GM21786 (cell line): Measurements from ENCODE around the gene SPDYE6.
"Not testable (repeated sequence)": the region's sequence is repeated elsewhere in the genome, so short reads cannot be mapped to it uniquely, and the experiment has no call there.

Experiments used
- ATAC-seq: cut with Tn5 transposase; IDR thresholded peaks from one replicate; pipeline ENCODE4 v1.9.1; 2021; ENCODE audit not compliant: unreplicated experiment

The SPDYE6 gene

GRCh38 chr7:102318482-102318971, 37.7 kb downstream of the SPDYE6 start:
- ATAC-seq, result no peak

GRCh38 chr7:102317231-102318059, 38.8 kb downstream of the SPDYE6 start:
- no peak for ATAC-seq

- no peak for ATAC-seq
Observed at GRCh38 chr7:102313997-102314780, 42.1 kb downstream of the SPDYE6 start.

- no peak for ATAC-seq
Observed at GRCh38 chr7:102312317-102312716, 43.9 kb downstream of the SPDYE6 start.

- ATAC-seq, result no peak
Observed at GRCh38 chr7:102310414-102310815, 45.8 kb downstream of the SPDYE6 start.

- peak; percentile 81 for ATAC-seq
Observed at GRCh38 chr7:102306916-102307677, 49.1 kb downstream of the SPDYE6 start.

GRCh38 chr7:102305414-102306268, 50.6 kb downstream of the SPDYE6 start:
- ATAC-seq, result peak; percentile 49

GRCh38 chr7:102304668-102305067, 51.6 kb downstream of the SPDYE6 start:
- ATAC-seq, result no peak

GRCh38 chr7:102303669-102304422, 52.4 kb downstream of the SPDYE6 start:
- no peak for ATAC-seq

GRCh38 chr7:102302025-102302424, 54.2 kb downstream of the SPDYE6 start:
- no peak for ATAC-seq

- not testable (repeated sequence) for ATAC-seq
Observed at GRCh38 chr7:102301367-102301766, 54.9 kb downstream of the SPDYE6 start.

GRCh38 chr7:102300643-102301221, 55.5 kb downstream of the SPDYE6 start:
- no peak for ATAC-seq

GRCh38 chr7:102297487-102298218, 58.6 kb downstream of the SPDYE6 start:
- ATAC-seq, result no peak

GRCh38 chr7:102296514-102296913, 59.7 kb downstream of the SPDYE6 start:
- ATAC-seq, result no peak

- no peak for ATAC-seq
Observed at GRCh38 chr7:102296179-102296438, 60.1 kb downstream of the SPDYE6 start.
